GM18867 (cell line): ENCODE data around the gene DENND4C.
"Not testable (repeated sequence)": the region's sequence is repeated elsewhere in the genome, so short reads cannot be mapped to it uniquely, and the experiment has no call there.

Source experiments
- ATAC-seq: cut with Tn5 transposase; IDR thresholded peaks from one replicate; pipeline ENCODE4 v1.9.1; 2021; ENCODE audit warnings: mild to moderate bottlenecking, moderate library complexity; ENCODE audit not compliant: unreplicated experiment

DENND4C gene

GRCh38 chr9:19223724-19224123, 6.8 kb upstream of the DENND4C start:
- ATAC-seq: no peak

DNA sequence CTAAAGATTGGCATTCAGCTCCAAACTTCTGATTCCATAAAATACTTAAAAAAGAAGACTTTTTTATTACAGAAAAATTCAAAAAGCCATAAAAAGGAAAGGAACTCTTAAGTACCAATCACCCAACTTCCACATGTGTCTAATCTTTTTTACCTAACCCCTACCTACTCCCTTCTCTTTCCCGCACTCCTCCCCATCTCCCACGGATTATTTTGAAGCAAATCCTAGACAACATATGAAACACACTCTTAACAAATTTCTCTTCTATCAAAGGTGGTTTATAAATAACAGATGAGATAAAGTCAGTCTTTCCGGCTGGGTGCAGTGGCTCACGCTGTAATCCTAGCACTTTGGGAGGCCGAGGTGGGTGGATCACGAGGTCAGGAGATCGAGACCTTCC, 5.9 kb upstream of the DENND4C start:
- ATAC-seq: no peak

DNA sequence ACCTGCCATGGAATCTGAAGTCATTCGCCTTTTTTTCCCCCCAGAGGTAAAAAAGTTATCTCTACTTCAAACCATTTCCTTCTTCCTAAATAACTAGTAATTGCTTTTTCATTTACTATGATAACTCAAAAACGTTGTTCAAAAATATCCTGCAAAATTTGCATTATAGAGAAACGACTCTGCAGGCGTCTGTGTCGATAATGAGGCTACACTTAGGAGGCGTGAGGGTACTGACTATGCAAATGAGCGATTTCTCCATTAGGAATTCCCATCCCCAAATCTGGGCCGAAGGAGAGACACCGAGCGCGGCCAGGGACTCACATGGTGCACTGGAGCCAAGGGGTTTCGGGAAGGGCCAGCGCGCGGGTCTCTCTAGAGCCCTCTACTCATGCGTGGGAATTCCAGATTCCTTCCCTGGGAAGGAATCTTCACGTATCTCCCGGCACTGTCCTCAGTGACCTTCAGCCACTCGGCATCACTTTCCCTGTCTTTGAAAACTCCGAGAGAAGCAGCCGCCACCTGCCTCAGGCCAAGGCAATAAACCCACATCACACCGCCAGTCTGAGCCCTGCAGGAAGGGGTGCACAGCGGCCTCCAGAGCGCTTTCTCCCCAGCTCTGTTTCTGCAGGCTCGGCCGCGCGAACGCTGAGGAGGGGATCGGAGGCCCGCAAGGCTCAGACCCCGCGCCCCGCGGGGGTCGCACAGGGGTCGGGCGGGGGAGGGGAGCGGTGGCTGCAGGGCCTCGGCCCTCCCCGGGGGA, 718 bp upstream of the DENND4C start:
- peak; percentile 59 for ATAC-seq

DNA sequence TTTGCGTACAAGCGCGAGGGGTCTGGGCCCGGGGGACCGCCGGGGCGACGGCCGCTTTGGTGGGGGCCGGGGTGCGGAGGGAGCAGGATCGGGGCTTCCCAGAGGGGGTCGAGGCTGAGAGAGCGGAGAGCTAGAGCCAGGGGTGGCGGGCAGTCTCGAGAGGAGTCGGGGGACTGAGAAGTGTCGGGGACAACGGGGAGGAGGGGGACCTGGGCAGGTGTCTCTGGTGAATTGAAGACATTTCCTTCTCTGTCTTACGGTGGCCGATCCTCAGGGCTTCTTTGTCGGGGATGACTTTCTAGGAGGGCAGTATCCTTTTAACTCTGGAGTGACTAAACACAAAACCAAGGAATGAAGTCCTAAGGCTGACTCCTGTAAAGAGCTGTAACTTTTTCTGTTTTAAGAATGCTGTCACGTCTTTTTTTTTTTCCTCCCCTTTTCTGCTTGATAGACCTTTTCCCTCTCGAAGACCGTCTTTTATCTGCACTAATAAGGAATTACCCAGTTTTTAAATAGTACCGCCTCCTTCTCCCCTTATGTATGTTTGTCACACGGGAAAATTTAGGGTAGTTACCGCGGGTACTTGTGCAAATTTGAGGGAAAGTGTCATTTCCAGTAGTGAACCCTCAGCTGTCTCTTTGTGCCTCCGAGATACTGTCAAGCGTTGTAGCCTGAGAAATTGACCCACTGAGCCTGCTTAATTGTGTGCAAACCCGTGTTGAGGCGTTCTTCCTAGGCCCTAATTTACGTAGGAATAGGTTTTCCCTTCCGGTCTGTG, 822 bp downstream of the DENND4C start:
- peak; percentile 2 for ATAC-seq

DNA sequence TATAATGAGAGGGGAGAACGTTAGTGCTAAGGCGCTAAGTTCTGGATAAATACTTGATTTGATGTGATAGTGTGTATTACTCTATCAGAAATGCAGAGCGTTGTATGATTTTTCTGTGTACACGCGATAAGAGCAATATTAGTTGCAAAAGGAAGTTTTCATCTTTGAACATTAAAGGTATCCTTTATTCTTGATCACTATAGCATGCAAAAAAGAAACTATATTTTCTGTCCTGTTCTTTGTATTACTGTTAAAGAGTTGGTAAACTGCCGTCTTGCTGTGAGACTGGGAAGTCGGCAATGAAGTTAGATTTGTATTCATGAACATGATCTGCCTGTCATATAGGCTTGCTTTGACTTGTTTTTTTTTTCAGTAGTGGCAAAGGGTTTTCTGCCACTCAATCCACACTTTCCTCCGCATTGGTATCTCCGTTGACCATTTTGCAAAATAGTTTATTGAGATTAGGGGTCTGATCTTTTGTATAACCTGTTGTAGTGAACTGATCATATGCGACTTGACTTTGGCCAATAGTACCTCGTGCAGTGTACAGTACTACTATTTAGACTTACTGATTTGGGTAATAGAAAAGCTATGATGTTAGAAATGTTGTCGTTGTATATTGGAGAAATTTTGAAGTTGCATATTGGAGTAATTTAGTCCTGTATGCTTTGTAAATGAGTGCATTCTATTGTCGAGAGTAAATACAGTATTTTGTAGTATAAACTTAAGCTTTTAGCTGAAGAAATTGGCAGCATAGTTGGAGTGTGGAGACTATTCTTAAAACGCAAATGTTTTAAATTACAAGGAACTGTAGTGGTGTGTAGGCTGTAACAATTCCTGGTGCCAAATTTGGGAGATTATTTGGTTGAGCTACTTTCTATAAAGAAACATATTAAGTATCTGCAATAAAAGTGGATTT, 1.7 kb downstream of the DENND4C start:
- ATAC-seq: no peak

DNA sequence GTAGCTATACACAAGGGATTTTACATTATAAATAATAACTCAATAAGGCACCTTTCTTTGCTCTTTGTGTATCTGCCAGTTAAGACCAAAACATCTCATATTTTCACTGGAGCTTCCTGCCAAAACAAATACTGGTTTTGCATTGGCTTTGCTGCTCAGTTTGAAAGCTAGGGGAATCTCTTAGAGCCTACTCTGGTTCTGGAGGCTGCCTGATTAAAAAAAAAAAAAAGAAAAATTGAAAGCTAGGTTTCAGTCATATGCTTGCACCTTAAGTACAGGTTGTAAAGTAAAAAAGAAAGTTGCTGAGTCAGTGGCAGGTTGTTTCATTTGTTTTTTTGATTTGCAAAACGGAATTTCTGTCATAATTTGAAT, 2.3 kb downstream of the DENND4C start:
- ATAC-seq: peak; percentile 24

DNA sequence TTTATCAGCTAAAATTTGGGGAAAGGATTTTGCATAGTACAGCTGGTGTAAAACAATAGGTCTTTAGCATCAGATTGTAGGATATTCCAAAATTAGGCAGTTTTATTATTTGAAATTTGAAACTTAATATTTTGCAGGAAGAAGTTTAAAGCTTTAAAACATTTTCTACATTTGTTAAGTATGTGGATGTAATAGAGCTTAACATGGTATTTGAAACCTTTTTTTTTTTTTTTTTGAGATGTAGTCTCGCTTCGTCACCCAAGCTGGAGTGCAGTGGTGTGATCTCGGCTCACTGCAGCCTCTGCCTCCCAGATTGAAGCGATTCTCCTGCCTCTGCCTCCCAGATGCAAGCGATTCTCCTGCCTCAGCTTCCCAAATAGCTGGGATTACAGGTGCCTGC, 2.9 kb downstream of the DENND4C start:
- ATAC-seq: no peak

DNA sequence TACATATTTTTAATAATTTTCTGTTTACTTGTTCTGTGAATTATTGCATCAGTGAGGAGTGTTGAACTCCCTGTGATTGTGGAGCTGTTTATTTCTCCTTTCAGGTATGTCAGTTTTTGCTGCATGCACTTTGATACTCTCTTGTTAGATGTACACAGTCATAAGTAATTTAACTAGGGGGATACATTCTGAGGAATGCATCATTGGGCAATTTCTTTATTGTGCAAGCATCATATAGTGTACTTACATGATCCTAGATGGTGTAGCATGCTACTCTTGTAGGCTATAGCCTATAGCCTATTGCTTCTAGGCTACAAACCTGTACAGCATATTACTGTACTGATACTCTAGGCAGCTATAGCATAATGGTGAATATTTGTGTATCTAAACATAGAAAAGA, 9.5 kb downstream of the DENND4C start:
- no peak for ATAC-seq

DNA sequence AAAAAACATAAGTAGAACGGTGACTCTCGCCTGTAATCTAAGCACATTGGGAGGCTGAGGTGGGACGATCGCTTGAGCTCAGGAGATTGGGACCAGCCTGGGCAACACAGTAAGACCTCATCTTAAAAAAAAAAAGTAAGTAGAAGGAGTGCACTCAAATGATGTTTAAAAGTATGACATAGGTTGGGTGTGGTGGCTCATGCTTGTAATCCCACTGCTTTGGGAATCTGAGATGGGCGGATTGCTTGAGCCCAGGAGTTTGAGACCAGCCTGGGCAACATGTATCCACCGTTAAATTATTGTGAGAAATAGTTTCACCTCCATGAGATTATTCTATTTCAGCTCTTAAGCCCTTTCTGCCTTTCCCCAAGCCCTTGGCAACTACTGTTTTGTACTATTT, 11.2 kb downstream of the DENND4C start:
- no peak for ATAC-seq

GRCh38 chr9:19243366-19244033, 13.0 kb downstream of the DENND4C start:
- ATAC-seq: no peak

GRCh38 chr9:19246891-19247290, 16.4 kb downstream of the DENND4C start:
- ATAC-seq: no peak

- no peak for ATAC-seq
Measured at GRCh38 chr9:19247420-19247819, 16.9 kb downstream of the DENND4C start.

DNA sequence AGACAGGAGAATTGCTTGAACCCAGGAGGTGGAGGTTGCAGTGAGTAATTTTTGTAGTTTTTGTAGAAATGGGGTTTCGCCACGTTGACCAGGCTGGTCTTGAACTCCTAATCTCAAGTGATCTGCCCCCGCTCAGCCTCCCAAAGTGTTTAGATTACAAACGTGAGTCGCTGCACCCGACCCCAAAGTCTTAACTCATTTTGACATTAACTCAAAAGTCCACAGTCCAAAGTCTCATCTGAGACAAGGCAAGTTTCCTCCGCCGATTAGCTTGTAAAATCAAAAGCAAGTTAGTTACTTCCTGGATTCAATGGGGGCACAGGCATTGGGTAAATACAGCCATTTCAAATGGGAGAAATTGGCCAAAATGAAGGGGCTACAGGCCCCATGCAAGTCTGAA, 19.9 kb downstream of the DENND4C start:
- ATAC-seq: not testable (repeated sequence)

DNA sequence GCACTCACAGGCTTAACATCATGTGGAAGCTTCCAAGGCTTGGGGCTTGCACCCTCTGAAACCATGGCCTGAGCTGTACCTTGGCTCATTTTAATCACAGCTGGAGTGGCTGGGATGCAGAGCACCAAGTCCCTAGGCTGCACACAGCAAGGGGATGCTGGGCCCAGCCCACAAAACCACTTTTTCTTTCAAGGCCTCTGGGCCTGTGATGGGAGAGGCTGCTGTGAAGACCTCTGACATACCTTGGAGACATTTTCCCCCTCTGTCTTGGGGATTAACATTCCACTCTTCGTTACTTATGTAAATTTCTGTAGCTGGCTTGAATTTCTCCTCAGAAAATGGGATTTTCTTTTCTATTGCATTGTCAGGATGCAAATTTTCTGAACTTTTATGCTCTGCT, 20.7 kb downstream of the DENND4C start:
- not testable (repeated sequence) for ATAC-seq

- ATAC-seq: not testable (repeated sequence)
Measured at GRCh38 chr9:19251622-19252021, 21.1 kb downstream of the DENND4C start.

GRCh38 chr9:19252174-19252884, 21.8 kb downstream of the DENND4C start:
- ATAC-seq: no peak

GRCh38 chr9:19252885-19253219, 22.4 kb downstream of the DENND4C start:
- ATAC-seq: no peak

DNA sequence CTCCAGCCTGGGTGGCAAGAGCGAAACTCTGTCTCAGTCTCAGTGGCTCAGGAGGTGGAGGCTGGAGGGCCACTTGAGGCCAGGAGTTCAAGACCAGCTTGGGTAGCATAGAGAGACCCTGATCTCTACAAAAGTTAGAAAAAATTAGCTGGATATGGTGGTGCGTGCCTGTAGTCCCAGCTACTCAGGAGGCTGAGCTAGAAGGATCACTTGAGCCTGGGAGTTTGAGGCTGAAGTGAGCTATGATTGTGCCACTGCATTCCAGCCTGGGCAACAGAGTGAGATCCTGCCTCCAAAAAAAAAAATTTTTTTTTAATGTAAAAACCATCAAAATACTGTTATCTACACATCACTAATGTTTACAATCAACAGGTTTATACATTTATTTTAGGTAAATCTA, 24.6 kb downstream of the DENND4C start:
- no peak for ATAC-seq

GRCh38 chr9:19255821-19256220, 25.3 kb downstream of the DENND4C start:
- ATAC-seq: no peak

GRCh38 chr9:19259665-19260255, 29.3 kb downstream of the DENND4C start:
- ATAC-seq: not testable (repeated sequence)
